MCF 10A (cell line): ENCODE results near the gene TAF3. TPM values are rescaled to one million over a fixed set of nuclear protein-coding genes. Genes with fewer than 3 reads are reported as not detected.

Source experiments
- BruUV-seq: library from RNA; stranded (reverse); fragments of 400-500 nt; replicated peaks from 2 replicates; lab custom pipeline; 2021; lab: Mats Ljungman, UMichigan
- CTCF ChIA-PET: fragments of 300-600 bp; sonication (Branson Sonifier 250); formaldehyde crosslinking; extraction: SDS; loops from one replicate; lab custom pipeline; 2021; ENCODE audit warnings: antibody characterized with exemption, inconsistent platforms; lab: Yijun Ruan, JAX
- POLR2A ChIA-PET: fragments of 300-600, 350-650 bp; sonication (Branson Sonifier 250); formaldehyde crosslinking; extraction: SDS; loops from one replicate; lab custom pipeline; 2020; ENCODE audit warnings: antibody characterized with exemption, inconsistent platforms; lab: Yijun Ruan, JAX
- DNase-seq: peaks from one replicate; pipeline ENCODE4 v3.0.0-alpha.2; 2018; ENCODE audit not compliant: unreplicated experiment
- H3K27ac Mint-ChIP-seq: one replicate; pipeline ENCODE4 v1.8.0; 2022; ENCODE audit warnings: mild to moderate bottlenecking, low read depth, mixed read lengths; ENCODE audit not compliant: unreplicated experiment
- H3K27me3 Mint-ChIP-seq: one replicate; pipeline ENCODE4 v1.8.0; 2022; ENCODE audit warnings: mixed read lengths; ENCODE audit not compliant: insufficient read depth, unreplicated experiment
- H3K36me3 Mint-ChIP-seq: one replicate; pipeline ENCODE4 v1.8.0; 2022; ENCODE audit warnings: mild to moderate bottlenecking, moderate library complexity, mixed read lengths; ENCODE audit not compliant: insufficient read depth, unreplicated experiment
- H3K4me1 Mint-ChIP-seq: one replicate; pipeline ENCODE4 v1.8.0; 2022; ENCODE audit warnings: mixed read lengths; ENCODE audit not compliant: insufficient read depth, unreplicated experiment
- H3K4me3 Mint-ChIP-seq: one replicate; pipeline ENCODE4 v1.8.0; 2022; ENCODE audit warnings: mild to moderate bottlenecking, moderate library complexity, mixed read lengths; ENCODE audit not compliant: unreplicated experiment
- H3K9me3 Mint-ChIP-seq: one replicate; pipeline ENCODE4 v1.8.0; 2022; ENCODE audit warnings: mixed read lengths; ENCODE audit not compliant: unreplicated experiment
- intact Hi-C: fragments of 100-400 bp; cut with micrococcal nuclease; formaldehyde crosslinking; loops from 2 replicates; pipeline ENCODE4 v1.14.1; 2022
- total RNA-seq: library from RNA; stranded (reverse); gene quantifications from 2 replicates; pipeline ENCODE4 v1.2.3, GENCODE V29; 2022
- TF ChIP-seq, protein P1 (sequence below): fragments of 200-600 bp; IDR thresholded peaks from one replicate; pipeline ENCODE4 v1.8.0; 2022; ENCODE audit warnings: antibody characterized with exemption, mild to moderate bottlenecking; ENCODE audit not compliant: unreplicated experiment

The TAF3 gene
- total RNA-seq, 1 experiment from 2014 or later = 9.9 TPM

DNA sequence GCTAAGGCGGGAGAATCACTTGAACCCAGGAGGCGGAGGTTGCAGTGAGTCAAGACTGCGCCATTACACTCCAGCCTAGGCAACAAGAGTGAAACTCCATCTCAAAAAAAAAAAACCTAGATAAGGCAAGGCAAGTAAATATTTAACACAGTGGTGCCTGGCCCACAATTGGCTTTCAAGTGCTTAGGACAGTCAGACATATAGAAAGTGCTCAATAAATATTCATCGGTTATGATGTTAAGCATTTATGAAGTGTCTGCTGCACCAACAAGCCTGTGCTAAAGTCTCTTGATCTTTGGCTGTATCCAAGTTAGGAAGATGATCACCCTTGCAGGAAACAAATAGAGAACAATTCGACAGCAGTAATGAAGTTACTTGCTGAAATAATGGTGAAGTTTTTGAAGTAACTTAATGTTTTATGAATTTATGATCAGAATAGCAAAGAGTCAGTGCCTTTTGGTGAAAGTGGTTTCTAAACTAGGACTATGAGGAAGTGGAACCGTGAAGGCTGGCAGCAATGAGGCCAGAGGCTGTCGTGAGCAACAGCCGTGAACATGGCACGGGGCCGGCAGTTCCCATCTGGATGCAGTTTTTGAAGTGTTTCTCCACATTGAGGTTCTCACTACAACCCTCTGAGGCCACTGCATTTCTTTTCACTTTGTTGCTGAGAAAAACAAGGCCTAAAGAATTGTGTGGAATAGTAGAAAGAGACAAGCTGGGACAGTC lies 188.1 kb downstream of the TAF3 start:
- intact Hi-C loops = no loop called here
- CTCF ChIA-PET = interaction anchor here (0.8 kb wide), 1 partner anchor 20 kb away, joined by 3 read pairs; no protein-coding TSS in a partner anchor
- POLR2A ChIA-PET = no interaction called here
- Mint-ChIP-seq H3K36me3 (peaks cover 30% of the 10 kb centered on the region), H3K4me1 (no peaks in the 10 kb centered on the region), H3K9me3 (peaks cover 15% of the 10 kb centered on the region), H3K27me3 (no peaks in the 10 kb centered on the region), H3K4me3 (no peak overlapping the region), H3K27ac (no peak overlapping the region)
- TF ChIP-seq, protein P1, sequence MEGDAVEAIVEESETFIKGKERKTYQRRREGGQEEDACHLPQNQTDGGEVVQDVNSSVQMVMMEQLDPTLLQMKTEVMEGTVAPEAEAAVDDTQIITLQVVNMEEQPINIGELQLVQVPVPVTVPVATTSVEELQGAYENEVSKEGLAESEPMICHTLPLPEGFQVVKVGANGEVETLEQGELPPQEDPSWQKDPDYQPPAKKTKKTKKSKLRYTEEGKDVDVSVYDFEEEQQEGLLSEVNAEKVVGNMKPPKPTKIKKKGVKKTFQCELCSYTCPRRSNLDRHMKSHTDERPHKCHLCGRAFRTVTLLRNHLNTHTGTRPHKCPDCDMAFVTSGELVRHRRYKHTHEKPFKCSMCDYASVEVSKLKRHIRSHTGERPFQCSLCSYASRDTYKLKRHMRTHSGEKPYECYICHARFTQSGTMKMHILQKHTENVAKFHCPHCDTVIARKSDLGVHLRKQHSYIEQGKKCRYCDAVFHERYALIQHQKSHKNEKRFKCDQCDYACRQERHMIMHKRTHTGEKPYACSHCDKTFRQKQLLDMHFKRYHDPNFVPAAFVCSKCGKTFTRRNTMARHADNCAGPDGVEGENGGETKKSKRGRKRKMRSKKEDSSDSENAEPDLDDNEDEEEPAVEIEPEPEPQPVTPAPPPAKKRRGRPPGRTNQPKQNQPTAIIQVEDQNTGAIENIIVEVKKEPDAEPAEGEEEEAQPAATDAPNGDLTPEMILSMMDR = no peak
- no TSS peak for BruUV-seq
- DNase-seq = no peak

DNA sequence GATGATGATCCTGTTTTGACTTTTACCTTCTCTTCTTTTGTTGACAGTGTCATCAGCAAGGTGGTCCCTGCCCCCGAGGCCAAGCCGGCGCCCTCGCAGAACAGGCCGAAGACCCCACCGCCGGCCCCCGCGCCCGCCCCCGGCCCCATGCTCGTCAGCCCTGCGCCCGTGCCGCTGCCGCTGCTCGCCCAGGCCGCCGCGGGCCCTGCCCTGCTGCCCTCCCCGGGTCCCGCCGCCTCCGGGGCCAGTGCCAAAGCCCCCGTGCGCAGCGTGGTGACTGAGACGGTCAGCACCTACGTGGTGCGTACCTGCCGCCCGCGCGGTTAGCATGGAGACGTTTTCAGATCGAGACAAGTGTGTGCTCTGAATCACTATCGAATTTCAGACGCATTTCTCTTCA lies 190.7 kb downstream of the TAF3 start:
- ChIA-PET CTCF (no interaction called here), POLR2A (no interaction called here)
- Mint-ChIP-seq H3K9me3 (no peaks in the 10 kb centered on the region), H3K4me1 (no peaks in the 10 kb centered on the region), H3K36me3 (peaks cover 27% of the 10 kb centered on the region), H3K27ac (no peak overlapping the region), H3K27me3 (no peaks in the 10 kb centered on the region), H3K4me3 (no peak overlapping the region)
- BruUV-seq = no TSS peak
- TF ChIP-seq, protein P1 = no peak
- DNase-seq = no peak
- intact Hi-C loops = no loop called here

DNA sequence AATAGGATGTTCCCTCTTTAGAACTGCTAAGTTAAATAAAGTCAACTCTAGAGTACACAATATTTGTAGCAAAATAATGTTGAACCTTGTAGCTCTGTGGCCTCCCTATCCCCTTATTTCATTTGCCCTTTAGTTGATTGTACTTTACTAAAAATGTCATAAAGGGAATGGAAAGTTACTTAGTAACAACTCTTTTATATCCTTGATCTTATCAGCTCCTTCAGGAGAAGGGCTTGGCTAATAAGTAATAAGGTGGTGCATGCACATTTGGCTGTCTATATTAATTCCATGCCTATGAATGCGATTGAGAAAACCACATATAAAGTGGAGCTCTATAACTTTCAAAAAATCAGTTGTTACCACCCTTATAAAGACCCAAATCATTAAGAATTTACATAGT lies 194.7 kb downstream of the TAF3 start:
- CTCF ChIA-PET = no interaction called here
- H3K27me3 Mint-ChIP-seq = no peaks in the 10 kb centered on the region

DNA sequence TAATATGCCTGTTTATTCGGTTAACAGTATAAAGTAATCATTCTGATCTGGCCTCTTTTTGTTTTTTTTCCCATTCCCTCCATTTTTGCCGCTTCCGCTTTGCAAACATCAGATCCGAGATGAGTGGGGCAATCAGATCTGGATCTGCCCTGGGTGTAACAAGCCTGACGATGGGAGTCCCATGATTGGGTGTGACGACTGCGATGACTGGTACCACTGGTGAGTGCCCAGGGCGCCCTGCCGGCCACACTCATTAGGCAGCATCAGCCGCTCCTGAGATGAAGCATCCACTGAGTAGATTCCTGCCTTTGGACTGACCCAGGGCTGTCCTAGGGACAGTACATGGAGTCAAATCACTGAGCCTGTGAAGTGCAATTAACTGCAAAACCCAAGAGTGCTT lies 195.3 kb downstream of the TAF3 start:
- TF ChIP-seq, protein P1 = no peak
- Mint-ChIP-seq H3K27me3 (no peaks in the 10 kb centered on the region), H3K9me3 (no peaks in the 10 kb centered on the region), H3K36me3 (peaks cover 21% of the 10 kb centered on the region), H3K4me3 (no peak overlapping the region), H3K27ac (no peak overlapping the region), H3K4me1 (no peaks in the 10 kb centered on the region)
- no TSS peak for BruUV-seq
- ChIA-PET POLR2A (interaction anchor here (0.8 kb wide), 1 partner anchor 62 kb away, joined by 3 read pairs; no protein-coding TSS in a partner anchor), CTCF (no interaction called here)
- intact Hi-C loops = no loop called here
- DNase-seq = no peak

More for the DNA sequence above, 194.7 kb downstream of the TAF3 start:
- Mint-ChIP-seq H3K4me3 (no peak overlapping the region), H3K9me3 (no peaks in the 10 kb centered on the region), H3K27ac (no peak overlapping the region), H3K4me1 (no peaks in the 10 kb centered on the region), H3K36me3 (peaks cover 21% of the 10 kb centered on the region)
- intact Hi-C loops = no loop called here
- BruUV-seq = no TSS peak
- DNase-seq = no peak
- POLR2A ChIA-PET = interaction anchor here (0.7 kb wide), 1 partner anchor 32 kb away, joined by 3 read pairs; no protein-coding TSS in a partner anchor
- TF ChIP-seq, protein P1 = no peak
